HepG2 (cell line): ENCODE results near the gene FAM124A. TPM values are rescaled to one million over a fixed set of nuclear protein-coding genes. Genes with fewer than 3 reads are reported as not detected.

Experiments
- ATAC-seq: fragments of 200-7000 bp; cut with Tn5 transposase; 3 replicates; pipeline ENCODE4 v1.9.1; 2020; ENCODE audit warnings: mild to moderate bottlenecking, moderate library complexity
- BruUV-seq: library from RNA; stranded (reverse); fragments of 400-500 nt; replicated peaks from 2 replicates; lab custom pipeline; 2021; lab: Mats Ljungman, UMichigan
- CTCF ChIA-PET: fragments of 300-600 bp; formaldehyde crosslinking; extraction: SDS; loops from one replicate; lab custom pipeline; 2021; ENCODE audit warnings: low total read pairs, inconsistent platforms, low intra/inter-chr PET ratio; lab: Yijun Ruan, JAX
- POLR2A ChIA-PET: fragments of 350-600 bp; sonication (Branson Sonifier 250); formaldehyde crosslinking; loops from one replicate; lab custom pipeline; 2020; ENCODE audit warnings: antibody characterized with exemption, inconsistent platforms; lab: Yijun Ruan, JAX
- DNase-seq: peaks from one replicate; pipeline ENCODE4 v3.0.0-alpha.2; 2015; ENCODE audit warnings: low spot score
- FAIRE-seq: peaks from 3 replicates; lab custom pipeline; 2011; peaks lifted over from hg19 to GRCh38; lab: Jason Lieb, UNC
- H2AFZ ChIP-seq: one replicate; pipeline ENCODE4 v1.6.1; 2011; ENCODE audit warnings: low read length, inconsistent platforms
- H3K27ac ChIP-seq: fragments of 300-600 bp; 3 replicates; pipeline ENCODE4 v1.8.0; 2011; ENCODE audit warnings: mixed run types, mild to moderate bottlenecking, mixed read lengths, low read length, inconsistent platforms; ENCODE audit not compliant: insufficient read depth; ENCODE audit errors: extremely low read length
- H3K27me3 ChIP-seq, 2 experiments: fragments of 200-600 bp in 1 of 2; 2 replicates in 1 of 2; 3 replicates in 1 of 2; pipeline versions ENCODE4 v1.6.0 to v1.8.0; 2011; ENCODE audit warnings: low read length in 2 of 2, mild to moderate bottlenecking in 2 of 2, moderate library complexity in 2 of 2, inconsistent platforms in 1 of 2; ENCODE audit not compliant: insufficient read depth in 2 of 2, control insufficient read depth in 1 of 2
- H3K36me3 ChIP-seq, 2 experiments: fragments of 200-600 bp in 1 of 2; replicated peaks in 1 of 2; 2 replicates in 1 of 2; 3 replicates in 1 of 2; pipeline versions ENCODE4 v1.5.1 to v1.8.0; 2011; ENCODE audit warnings: low read length in 2 of 2, inconsistent platforms in 1 of 2; ENCODE audit not compliant: insufficient read depth in 2 of 2, control insufficient read depth in 1 of 2
- H3K4me1 ChIP-seq: 2 replicates; pipeline ENCODE4 v1.5.1; 2012; ENCODE audit warnings: low read length, inconsistent platforms; ENCODE audit not compliant: insufficient read depth
- H3K4me2 ChIP-seq: 2 replicates; pipeline ENCODE4 v1.6.0; 2011; ENCODE audit warnings: low read depth, low read length, inconsistent platforms
- H3K4me3 ChIP-seq, 3 experiments: fragments of 200-600 bp in 1 of 3; sonication (generic), shearing (Covaris generic) in 1 of 3; replicated peaks in 1 of 3; 2 replicates each; pipeline ENCODE4 v1.5.1; 2011 to 2016; ENCODE audit warnings: low read length in 3 of 3, inconsistent platforms in 2 of 3, low read depth in 2 of 3, mild to moderate bottlenecking in 2 of 3, control low read depth in 1 of 3, mixed read lengths in 1 of 3; ENCODE audit not compliant: insufficient read depth in 1 of 3
- H3K79me2 ChIP-seq: one replicate; pipeline ENCODE4 v1.6.1; 2011; ENCODE audit warnings: low read length, inconsistent platforms; ENCODE audit not compliant: insufficient read depth
- H3K9ac ChIP-seq: 2 replicates; pipeline ENCODE4 v1.6.0; 2011; ENCODE audit warnings: mild to moderate bottlenecking, low read depth, low read length, inconsistent platforms; ENCODE audit not compliant: insufficient read depth
- H3K9me3 ChIP-seq: 2 replicates; pipeline ENCODE4 v1.5.1; 2012; ENCODE audit warnings: mild to moderate bottlenecking, low read length
- H4K20me1 ChIP-seq: 2 replicates; pipeline ENCODE4 v1.6.0; 2011; ENCODE audit warnings: inconsistent platforms, mild to moderate bottlenecking, low read length, moderate library complexity; ENCODE audit not compliant: insufficient read depth
- NPAS2 ChIP-seq: sonication (generic); formaldehyde crosslinking; IDR thresholded peaks from 2 replicates; pipeline ENCODE4 v1.8.0; 2022; ENCODE audit warnings: mild to moderate bottlenecking, missing genetic modification reagents, borderline replicate concordance
- NR3C1 ChIP-seq: sonication (generic); formaldehyde crosslinking; IDR thresholded peaks from 2 replicates; pipeline ENCODE4 v1.4.0; 2020; ENCODE audit warnings: missing genetic modification reagents
- NRL ChIP-seq: sonication (generic); formaldehyde crosslinking; IDR thresholded peaks from 2 replicates; pipeline ENCODE4 v1.5.0; 2020; ENCODE audit warnings: missing genetic modification reagents, mild to moderate bottlenecking, moderate library complexity, borderline replicate concordance
- PITX1 ChIP-seq: sonication (generic); formaldehyde crosslinking; IDR thresholded peaks from 2 replicates; pipeline ENCODE4 v1.5.1; 2020; ENCODE audit warnings: mild to moderate bottlenecking, missing genetic modification reagents
- RNF2 ChIP-seq: fragments of 450-650 bp; conservative IDR thresholded peaks from 2 replicates; pipeline ENCODE4 v1.6.1; 2016; ENCODE audit warnings: low read depth
- STAG1 ChIP-seq: sonication (generic); formaldehyde crosslinking; IDR thresholded peaks from 2 replicates; pipeline ENCODE4 v1.4.0; 2020; ENCODE audit warnings: missing genetic modification reagents
- ZNF703 ChIP-seq: sonication (generic); formaldehyde crosslinking; IDR thresholded peaks from 2 replicates; pipeline ENCODE4 v1.5.1; 2020; ENCODE audit warnings: missing genetic modification reagents, mild to moderate bottlenecking, moderate library complexity, borderline replicate concordance
- ZNF768 ChIP-seq: sonication (generic); formaldehyde crosslinking; IDR thresholded peaks from 2 replicates; pipeline ENCODE4 v1.4.0; 2020; ENCODE audit warnings: missing genetic modification reagents
- ZSCAN12 ChIP-seq: sonication (generic); formaldehyde crosslinking; IDR thresholded peaks from 2 replicates; pipeline ENCODE4 v1.9.0; 2021; ENCODE audit warnings: mild to moderate bottlenecking, missing genetic modification reagents
- ZZZ3 ChIP-seq: sonication (generic); formaldehyde crosslinking; IDR thresholded peaks from 2 replicates; pipeline ENCODE4 v1.4.0; 2020; ENCODE audit warnings: missing genetic modification reagents, mild to moderate bottlenecking, borderline replicate concordance
- WGBS: methylation state at CpG from one replicate; pipeline ENCODE4 v1.1.6; 2017; ENCODE audit warnings: low lambda C conversion rate; 5-methylcytosine and 5-hydroxymethylcytosine counted together
- in situ Hi-C: cut with HindIII; loops from 2 replicates; pipeline ENCODE4 v1.10.0; 2017; ENCODE audit warnings: low pct_unique_long_range_greater_than_20kb; ENCODE audit not compliant: extremely low pct_ligation_motif_present
- intact Hi-C: fragments of 100-400 bp; cut with micrococcal nuclease; formaldehyde crosslinking; loops from one replicate; pipeline ENCODE4 v1.10.0; 2022; ENCODE audit not compliant: unreplicated experiment
- polyA plus RNA-seq, 8 experiments: library from polyadenylated mRNA; depleted of rRNA in 3 of 8; stranded (reverse) in 7 of 8; unstranded in 1 of 8; fragments of >200 nt; fragmentation: Illumina TruSeq in 4 of 8; extraction: Trizol in 4 of 8; gene quantifications; 2 replicates each; pipeline versions ENCODE4 v1.2.1 to v1.2.3, GENCODE V29; 2011 to 2016; ENCODE audit warnings: low read depth in 4 of 8, missing spikeins in 1 of 8, mixed read lengths in 1 of 8; ENCODE audit not compliant: insufficient read depth in 1 of 8
- total RNA-seq, 5 experiments: library from RNA; depleted of rRNA; stranded (reverse); fragments of >200 nt; fragmentation: Illumina TruSeq; extraction: Trizol; gene quantifications; 2 replicates each; pipeline ENCODE4 v1.2.3, GENCODE V29; 2016; ENCODE audit warnings: low read depth in 1 of 5
- TF ChIP-seq, protein P1 (sequence below): sonication (generic); formaldehyde crosslinking; IDR thresholded peaks from 2 replicates; pipeline ENCODE4 v1.4.0; 2020; ENCODE audit warnings: mild to moderate bottlenecking, missing genetic modification reagents
- TF ChIP-seq, protein P2 (sequence below): sonication (generic); formaldehyde crosslinking; IDR thresholded peaks from 2 replicates; pipeline ENCODE4 v1.8.0; 2022; ENCODE audit warnings: low read depth, missing genetic modification reagents
- TF ChIP-seq, protein P3 (sequence below): sonication (generic); formaldehyde crosslinking; IDR thresholded peaks from 2 replicates; pipeline ENCODE4 v1.4.0; 2020; ENCODE audit warnings: mild to moderate bottlenecking, missing genetic modification reagents, borderline replicate concordance
- TF ChIP-seq, protein P4 (sequence below): sonication (generic); formaldehyde crosslinking; IDR thresholded peaks from 2 replicates; pipeline ENCODE4 v1.4.0; 2020; ENCODE audit warnings: missing genetic modification reagents

The FAM124A gene
- total and polyA plus RNA-seq, 2 of the 13 experiments (the other 11 are each of a cell fraction or from before 2014, with no cell fraction given): not detected

DNA sequence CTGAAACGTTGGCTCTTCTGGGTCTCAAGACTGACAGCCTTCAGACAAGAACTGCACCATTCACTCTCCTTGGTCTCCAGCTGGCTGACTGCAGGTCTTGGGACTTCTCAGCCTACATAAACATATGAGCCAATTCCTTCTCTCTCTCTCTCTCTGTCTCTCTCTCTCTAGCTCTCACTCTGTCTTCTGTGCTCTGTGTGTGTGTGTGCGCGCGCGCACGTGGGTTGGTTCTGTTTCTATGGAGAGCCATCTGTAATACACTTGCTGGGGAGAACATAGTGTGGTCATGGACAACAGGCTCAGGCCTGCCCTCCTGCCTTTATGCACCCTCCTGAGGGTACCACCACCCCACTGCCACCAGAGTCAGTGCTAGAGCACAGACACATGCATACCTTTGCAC, 103.6 kb downstream of the FAM124A start:
- Histone ChIP-seq H3K4me1 (no peaks in the 10 kb centered on the region), H3K27me3 (peaks cover 2 to 6% of the 10 kb centered on the region in 2 experiments; a peak in 3 of 5 replicates), H3K79me2 (no peaks in the 10 kb centered on the region), H3K36me3 (no peaks in the 10 kb centered on the region), H3K9me3 (no peaks in the 10 kb centered on the region), H3K4me3 (no peak overlapping the region), H4K20me1 (no peaks in the 10 kb centered on the region), H3K27ac (no peak overlapping the region), H3K4me2 (no peak overlapping the region), H2AFZ (no peak overlapping the region), H3K9ac (no peak overlapping the region)
- 66% methylated on average over 6 of the region's 6 CpGs for WGBS
- in situ Hi-C loops: no loop called here
- ChIA-PET POLR2A (no interaction called here), CTCF (no interaction called here)
- intact Hi-C loops: no loop called here
- DNase-seq (no peak), FAIRE-seq (no peak), ATAC-seq (no peak)
- BruUV-seq: no TSS peak
- TF ChIP-seq NRL: no peak
- no peak for TF ChIP-seq STAG1 (CRISPR knock-in tag)
- no peak for TF ChIP-seq ZNF768 (CRISPR knock-in tag)
- no peak for TF ChIP-seq ZSCAN12 (CRISPR knock-in tag)
- TF ChIP-seq, protein P1, sequence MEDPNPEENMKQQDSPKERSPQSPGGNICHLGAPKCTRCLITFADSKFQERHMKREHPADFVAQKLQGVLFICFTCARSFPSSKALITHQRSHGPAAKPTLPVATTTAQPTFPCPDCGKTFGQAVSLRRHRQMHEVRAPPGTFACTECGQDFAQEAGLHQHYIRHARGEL: no peak
- TF ChIP-seq NR3C1 (CRISPR knock-in tag): no peak
- TF ChIP-seq, protein P2, sequence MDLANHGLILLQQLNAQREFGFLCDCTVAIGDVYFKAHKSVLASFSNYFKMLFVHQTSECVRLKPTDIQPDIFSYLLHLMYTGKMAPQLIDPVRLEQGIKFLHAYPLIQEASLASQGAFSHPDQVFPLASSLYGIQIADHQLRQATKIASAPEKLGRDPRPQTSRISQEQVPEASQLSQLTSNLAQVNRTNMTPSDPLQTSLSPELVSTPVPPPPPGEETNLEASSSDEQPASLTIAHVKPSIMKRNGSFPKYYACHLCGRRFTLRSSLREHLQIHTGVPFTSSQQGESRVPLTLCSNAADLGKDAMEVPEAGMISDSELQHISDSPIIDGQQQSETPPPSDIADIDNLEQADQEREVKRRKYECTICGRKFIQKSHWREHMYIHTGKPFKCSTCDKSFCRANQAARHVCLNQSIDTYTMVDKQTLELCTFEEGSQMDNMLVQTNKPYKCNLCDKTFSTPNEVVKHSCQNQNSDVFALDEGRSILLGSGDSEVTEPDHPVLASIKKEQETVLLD: no peak
- TF ChIP-seq NPAS2 (CRISPR knock-in tag): no peak
- TF ChIP-seq RNF2: no peak
- TF ChIP-seq ZNF703 (CRISPR knock-in tag): no peak
- TF ChIP-seq, protein P3, sequence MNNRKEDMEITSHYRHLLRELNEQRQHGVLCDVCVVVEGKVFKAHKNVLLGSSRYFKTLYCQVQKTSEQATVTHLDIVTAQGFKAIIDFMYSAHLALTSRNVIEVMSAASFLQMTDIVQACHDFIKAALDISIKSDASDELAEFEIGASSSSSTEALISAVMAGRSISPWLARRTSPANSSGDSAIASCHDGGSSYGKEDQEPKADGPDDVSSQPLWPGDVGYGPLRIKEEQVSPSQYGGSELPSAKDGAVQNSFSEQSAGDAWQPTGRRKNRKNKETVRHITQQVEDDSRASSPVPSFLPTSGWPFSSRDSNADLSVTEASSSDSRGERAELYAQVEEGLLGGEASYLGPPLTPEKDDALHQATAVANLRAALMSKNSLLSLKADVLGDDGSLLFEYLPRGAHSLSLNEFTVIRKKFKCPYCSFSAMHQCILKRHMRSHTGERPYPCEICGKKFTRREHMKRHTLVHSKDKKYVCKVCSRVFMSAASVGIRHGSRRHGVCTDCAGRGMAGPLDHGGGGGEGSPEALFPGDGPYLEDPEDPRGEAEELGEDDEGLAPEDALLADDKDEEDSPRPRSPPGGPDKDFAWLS (CRISPR knock-in tag): no peak
- no peak for TF ChIP-seq ZZZ3 (CRISPR knock-in tag)
- no peak for TF ChIP-seq PITX1
- TF ChIP-seq, protein P4, sequence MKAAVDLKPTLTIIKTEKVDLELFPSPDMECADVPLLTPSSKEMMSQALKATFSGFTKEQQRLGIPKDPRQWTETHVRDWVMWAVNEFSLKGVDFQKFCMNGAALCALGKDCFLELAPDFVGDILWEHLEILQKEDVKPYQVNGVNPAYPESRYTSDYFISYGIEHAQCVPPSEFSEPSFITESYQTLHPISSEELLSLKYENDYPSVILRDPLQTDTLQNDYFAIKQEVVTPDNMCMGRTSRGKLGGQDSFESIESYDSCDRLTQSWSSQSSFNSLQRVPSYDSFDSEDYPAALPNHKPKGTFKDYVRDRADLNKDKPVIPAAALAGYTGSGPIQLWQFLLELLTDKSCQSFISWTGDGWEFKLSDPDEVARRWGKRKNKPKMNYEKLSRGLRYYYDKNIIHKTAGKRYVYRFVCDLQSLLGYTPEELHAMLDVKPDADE (CRISPR knock-in tag): no peak
